Transverse colon (tissue), 4 donors: ENCODE data around the gene FBXO40.

ENCODE experiments used
- CTCF ChIP-seq, 5 experiments: fragments of 200-600 bp in 3 of 5; fragments of 450-650 bp in 2 of 5; sonication (generic) in 3 of 5; IDR thresholded peaks; 1 replicate in 2 of 5; 2 replicates in 3 of 5; pipeline ENCODE4 v1.5.1; 2016 to 2017; ENCODE audit warnings: antibody characterized with exemption in 5 of 5, inconsistent platforms in 3 of 5, mild to moderate bottlenecking in 2 of 5, moderate library complexity in 1 of 5
- POLR2A ChIP-seq: fragments of 450-650 bp; IDR thresholded peaks from one replicate; pipeline ENCODE4 v1.6.1; 2016; ENCODE audit warnings: antibody characterized with exemption, mild to moderate bottlenecking, moderate library complexity
- POLR2AphosphoS5 ChIP-seq, 3 donors: sonication (generic); formaldehyde crosslinking; IDR thresholded peaks; one replicate each; pipeline ENCODE4 v1.6.1; 2016; ENCODE audit warnings: antibody characterized with exemption in 3 of 3

- no peak for TF ChIP-seq CTCF (IDR thresholded peaks at IDR 0.05)
- no peak for TF ChIP-seq POLR2A
- TF ChIP-seq POLR2AphosphoS5 (IDR thresholded peaks at IDR 0.05), result no peak
Observed at GRCh38 chr3:121562148-121562547, 31.0 kb upstream of the FBXO40 start.
